ENCODE measurements around the gene SGSM2.

The SGSM2 gene

GRCh38 chr17:2399572-2400473 is 62.5 kb downstream of the SGSM2 start:
- peak; percentile 64 for DNase-seq

- DNase-seq = peak; percentile 8
Measured at GRCh38 chr17:2400474-2400866, 63.2 kb downstream of the SGSM2 start.

GRCh38 chr17:2400877-2401425 is 63.6 kb downstream of the SGSM2 start, which contains the start of gene MNT:
MNT (minus strand) TSS chr17:2401060; CDS start chr17:2400712, 348 bp downstream.
- DNase-seq = peak; percentile 79

GRCh38 chr17:2401426-2402221 is 64.3 kb downstream of the SGSM2 start:
- DNase-seq = peak; percentile 86

GRCh38 chr17:2402544-2402943 is 65.2 kb downstream of the SGSM2 start:
- no peak for DNase-seq

- DNase-seq = no peak
Measured at GRCh38 chr17:2403044-2403443, 65.7 kb downstream of the SGSM2 start.

- DNase-seq = no peak
Measured at GRCh38 chr17:2405247-2405926, 68.1 kb downstream of the SGSM2 start.

GRCh38 chr17:2406271-2406902 is 69.1 kb downstream of the SGSM2 start:
- no peak for DNase-seq

GRCh38 chr17:2406903-2407790 is 69.8 kb downstream of the SGSM2 start:
- DNase-seq = no peak

GRCh38 chr17:2410951-2411350 is 73.7 kb downstream of the SGSM2 start:
- DNase-seq = no peak

GRCh38 chr17:2412561-2413021 is 75.3 kb downstream of the SGSM2 start:
- no peak for DNase-seq

GRCh38 chr17:2414446-2415064 is 77.3 kb downstream of the SGSM2 start:
- no peak for DNase-seq

GRCh38 chr17:2415081-2415480 is 77.8 kb downstream of the SGSM2 start:
- DNase-seq = no peak

- no peak for DNase-seq
Measured at GRCh38 chr17:2416010-2416734, 78.9 kb downstream of the SGSM2 start.

GRCh38 chr17:2418572-2418971 is 81.3 kb downstream of the SGSM2 start:
- DNase-seq = no peak

- no peak for DNase-seq
Measured at GRCh38 chr17:2419486-2419885, 82.2 kb downstream of the SGSM2 start.

- DNase-seq = no peak
Measured at GRCh38 chr17:2420176-2420575, 82.9 kb downstream of the SGSM2 start.

GRCh38 chr17:2421315-2422147 is 84.2 kb downstream of the SGSM2 start:
- no peak for DNase-seq

- no peak for DNase-seq
Measured at GRCh38 chr17:2423271-2423670, 86.0 kb downstream of the SGSM2 start.
